Caki2 (cell line): ENCODE measurements around the gene HEPACAM2. TPM values are rescaled to one million over a fixed set of nuclear protein-coding genes. Genes with fewer than 3 reads are reported as not detected.

Experiments
- DNase-seq: peaks from one replicate; pipeline ENCODE4 v3.0.0-alpha.2; 2015; ENCODE audit warnings: low read depth
- in situ Hi-C: cut with HindIII; loops from 2 replicates; pipeline ENCODE4 v1.10.0; 2016; ENCODE audit warnings: low sequenced_read_pairs, low pct_unique_long_range_greater_than_20kb, mixed read lengths
- total RNA-seq: library from RNA; depleted of rRNA; stranded (reverse); fragments of >200 nt; shearing (Covaris generic); gene quantifications from 2 replicates; pipeline ENCODE4 v1.2.3, GENCODE V29; 2014; ENCODE audit warnings: low replicate concordance; rRNA removed

Gene HEPACAM2
- total RNA-seq, 1 experiment from 2014 or later = not detected

GRCh38 chr7:93160410-93160809 lies 65.9 kb downstream of the HEPACAM2 start:
- in situ Hi-C loops = no loop called here

GRCh38 chr7:93159490-93159889 lies 66.8 kb downstream of the HEPACAM2 start:
- in situ Hi-C loops = no loop called here
- DNase-seq = no peak

More at GRCh38 chr7:93160410-93160809, 65.9 kb downstream of the HEPACAM2 start:
- no peak for DNase-seq

- DNase-seq = no peak
- in situ Hi-C loops = no loop called here
These were observed 69.4 kb downstream of the HEPACAM2 start for GRCh38 chr7:93156884-93157283.

GRCh38 chr7:93150200-93150835 lies 76.0 kb downstream of the HEPACAM2 start:
- in situ Hi-C loops = no loop called here
- no peak for DNase-seq

- DNase-seq = no peak
- in situ Hi-C loops = no loop called here
These were observed 77.5 kb downstream of the HEPACAM2 start for GRCh38 chr7:93148727-93149126.

- in situ Hi-C loops = no loop called here
- DNase-seq = no peak
These were observed 78.1 kb downstream of the HEPACAM2 start, which contains the start of gene SAMD9L for GRCh38 chr7:93148144-93148543. Gene SAMD9L (minus strand): TSS chr7:93148385. CDS start chr7:93135971, 12,414 bp downstream.

- in situ Hi-C loops = no loop called here
- no peak for DNase-seq
These were observed 78.9 kb downstream of the HEPACAM2 start for GRCh38 chr7:93147363-93147762.

- in situ Hi-C loops = no loop called here
- no peak for DNase-seq
These were observed 79.7 kb downstream of the HEPACAM2 start for GRCh38 chr7:93146472-93147141.

- no peak for DNase-seq
- in situ Hi-C loops = no loop called here
These were observed 80.2 kb downstream of the HEPACAM2 start for GRCh38 chr7:93146036-93146435.

GRCh38 chr7:93145354-93145753 lies 80.9 kb downstream of the HEPACAM2 start:
- DNase-seq = no peak
- in situ Hi-C loops = no loop called here

GRCh38 chr7:93142127-93142526 lies 84.1 kb downstream of the HEPACAM2 start:
- DNase-seq = no peak
- in situ Hi-C loops = no loop called here

- in situ Hi-C loops = no loop called here
- no peak for DNase-seq
These were observed 85.6 kb downstream of the HEPACAM2 start for GRCh38 chr7:93140582-93141191.

- no peak for DNase-seq
- in situ Hi-C loops = no loop called here
These were observed 87.7 kb downstream of the HEPACAM2 start for GRCh38 chr7:93138576-93138975.

Other genes with a start within 250 kb of the HEPACAM2 start
- gene SAMD9, start 108.5 kb downstream of the HEPACAM2 start, total RNA-seq = 4.0 and 6.4 TPM in 2 replicates
- 0.17 and 1.0 TPM in 2 replicates for gene SAMD9L, start 78.1 kb downstream of the HEPACAM2 start, total RNA-seq
- 5.5 and 10.4 TPM in 2 replicates for gene VPS50, start 5.9 kb upstream of the HEPACAM2 start, total RNA-seq